Adipocyte (in vitro differentiated cells): ENCODE results near the gene C1QTNF1.
"Not testable (repeated sequence)": the region's sequence is repeated elsewhere in the genome, so short reads cannot be mapped to it uniquely, and the experiment has no call there.

Experiments
- DNase-seq: peaks from one replicate; pipeline ENCODE4 v3.0.0-alpha.2; 2015; ENCODE audit warnings: low read depth
- H3K27me3 ChIP-seq: replicated peaks from 2 replicates; pipeline ENCODE4 v1.7.0; 2013; ENCODE audit warnings: mild to moderate bottlenecking, low read length, moderate library complexity; ENCODE audit not compliant: control insufficient read depth, insufficient read depth
- H3K36me3 ChIP-seq: 2 replicates; pipeline ENCODE4 v1.7.0; 2013; ENCODE audit warnings: low read length, mild to moderate bottlenecking, moderate library complexity; ENCODE audit not compliant: control insufficient read depth, insufficient read depth, severe bottlenecking
- H3K4me1 ChIP-seq: 2 replicates; pipeline ENCODE4 v1.7.0; 2013; ENCODE audit warnings: mild to moderate bottlenecking, low read length, moderate library complexity; ENCODE audit not compliant: control insufficient read depth, insufficient read depth
- H3K4me3 ChIP-seq: 2 replicates; pipeline ENCODE4 v1.7.0; 2013; ENCODE audit warnings: mild to moderate bottlenecking, low read length, moderate library complexity
- H3K9ac ChIP-seq: 2 replicates; pipeline ENCODE4 v1.7.0; 2013; ENCODE audit warnings: mild to moderate bottlenecking, low read length, moderate library complexity
- H3K9me3 ChIP-seq: 2 replicates; pipeline ENCODE4 v1.7.0; 2013; ENCODE audit warnings: mild to moderate bottlenecking, low read length, moderate library complexity; ENCODE audit not compliant: control insufficient read depth

Gene C1QTNF1

DNA sequence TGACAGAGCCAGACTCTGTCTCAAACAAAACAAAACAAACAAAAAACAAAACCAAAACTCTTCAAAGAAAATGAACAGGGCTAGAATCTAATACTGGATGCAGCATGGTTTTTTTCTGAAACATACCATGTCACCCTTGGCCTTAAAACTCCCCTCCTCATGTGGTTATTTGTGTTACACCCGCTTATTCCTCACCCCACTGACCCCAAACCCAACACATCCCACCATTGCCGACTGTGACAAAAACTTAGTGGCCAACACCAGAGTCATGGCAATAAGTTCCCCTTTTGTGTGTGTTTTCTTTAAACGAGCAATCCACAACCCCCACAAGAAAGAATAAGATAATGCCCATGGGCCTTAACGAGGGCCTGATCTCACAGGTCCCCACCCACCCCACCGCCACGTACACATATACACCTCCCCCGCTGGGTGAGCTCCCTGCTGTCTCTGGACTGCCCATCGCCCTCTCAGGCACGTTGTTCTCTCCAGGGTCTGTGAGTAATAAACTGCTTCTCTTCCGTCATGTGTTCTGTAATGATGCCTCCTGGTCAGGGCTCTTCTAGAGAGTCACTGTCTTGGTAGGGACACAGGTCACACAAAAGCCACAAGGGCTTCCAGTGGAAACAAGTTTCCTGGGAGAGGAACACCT, 33.9 kb downstream of the C1QTNF1 start:
- peaks cover 9% of the 10 kb centered on the region for H3K9me3 ChIP-seq
- H3K27me3 ChIP-seq: no peaks in the 10 kb centered on the region
- no peak overlapping the region for H3K9ac ChIP-seq
- H3K36me3 ChIP-seq: no peaks in the 10 kb centered on the region
- H3K4me1 ChIP-seq: peaks cover 8% of the 10 kb centered on the region
- no peak for DNase-seq
- no peak overlapping the region for H3K4me3 ChIP-seq

DNA sequence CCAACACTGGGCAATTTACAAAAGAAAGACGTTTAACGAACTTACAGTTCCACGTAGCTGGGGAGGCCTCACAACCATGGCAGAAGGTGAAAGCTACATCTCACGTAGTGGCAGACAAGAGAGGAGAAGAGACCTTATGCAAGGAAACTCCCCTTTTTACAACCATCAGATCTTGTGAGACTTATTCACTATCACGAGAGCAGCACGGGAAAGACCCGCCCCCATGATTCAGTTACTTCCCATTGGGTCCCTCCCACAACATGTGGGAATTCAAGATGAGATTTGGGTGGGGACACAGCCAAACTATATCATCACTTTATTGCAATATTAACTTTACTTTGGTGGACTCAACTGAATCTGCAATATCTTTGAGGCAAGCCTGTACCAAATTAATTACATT, 38.7 kb downstream of the C1QTNF1 start:
- no peak overlapping the region for H3K4me3 ChIP-seq
- H3K9ac ChIP-seq: no peak overlapping the region
- peaks cover 6% of the 10 kb centered on the region for H3K4me1 ChIP-seq
- DNase-seq: no peak
- no peaks in the 10 kb centered on the region for H3K36me3 ChIP-seq
- H3K9me3 ChIP-seq: no peaks in the 10 kb centered on the region
- H3K27me3 ChIP-seq: no peaks in the 10 kb centered on the region

DNA sequence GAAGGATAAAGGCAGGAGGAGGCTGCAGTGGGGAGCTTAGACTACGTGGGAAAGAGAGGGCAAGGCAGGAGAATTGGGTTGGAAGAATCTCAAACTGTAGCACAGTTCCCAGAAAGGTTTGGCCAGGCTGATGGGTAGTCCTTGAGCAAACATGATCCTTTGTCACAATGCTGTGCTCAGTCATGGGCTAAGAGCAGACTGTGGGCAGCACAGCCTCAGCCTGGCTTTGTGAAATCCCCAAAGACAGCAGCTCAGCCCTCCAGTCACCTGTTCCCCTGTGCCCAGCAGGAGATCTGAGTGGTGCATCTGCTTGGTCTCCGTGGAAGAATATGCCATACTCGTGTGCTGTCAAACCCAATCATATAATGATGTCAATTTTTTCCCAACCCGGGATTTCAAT, 40.1 kb downstream of the C1QTNF1 start:
- no peak for DNase-seq
- H3K36me3 ChIP-seq: no peaks in the 10 kb centered on the region

DNA sequence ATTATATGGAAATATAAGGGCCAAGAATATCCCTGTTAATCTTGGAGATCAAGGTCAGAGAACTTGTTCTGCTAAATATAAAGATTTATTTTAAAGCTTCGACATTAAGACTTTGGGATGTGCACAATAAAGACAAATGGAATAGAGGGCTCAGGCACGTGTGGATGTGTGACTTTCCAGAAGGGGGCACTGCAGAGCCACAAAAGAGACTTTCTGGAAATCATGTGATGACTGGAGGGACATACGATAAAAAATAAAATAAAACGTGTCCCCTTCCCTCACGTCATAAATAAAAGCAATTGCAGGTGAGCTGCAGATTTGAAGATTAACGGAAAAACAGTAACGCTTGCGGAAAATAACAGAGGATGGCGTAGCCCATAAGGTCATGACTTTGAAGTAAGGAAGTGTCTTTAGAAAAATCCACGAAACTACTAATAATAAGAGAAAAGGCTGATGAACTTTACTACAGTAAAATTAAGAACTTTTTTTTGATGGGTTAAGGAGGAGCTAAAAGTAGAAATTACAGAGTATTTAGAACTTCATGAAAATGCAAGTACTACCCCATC, 41.2 kb downstream of the C1QTNF1 start:
- no peaks in the 10 kb centered on the region for H3K27me3 ChIP-seq
- peaks cover 6% of the 10 kb centered on the region for H3K4me1 ChIP-seq
- no peaks in the 10 kb centered on the region for H3K9me3 ChIP-seq
- DNase-seq: peak; percentile 41
- no peak overlapping the region for H3K9ac ChIP-seq
- no peaks in the 10 kb centered on the region for H3K36me3 ChIP-seq
- H3K4me3 ChIP-seq: no peak overlapping the region

More for the DNA sequence above, 40.1 kb downstream of the C1QTNF1 start:
- H3K4me1 ChIP-seq: peaks cover 6% of the 10 kb centered on the region
- no peak overlapping the region for H3K9ac ChIP-seq
- no peaks in the 10 kb centered on the region for H3K9me3 ChIP-seq
- H3K4me3 ChIP-seq: no peak overlapping the region
- no peaks in the 10 kb centered on the region for H3K27me3 ChIP-seq

DNA sequence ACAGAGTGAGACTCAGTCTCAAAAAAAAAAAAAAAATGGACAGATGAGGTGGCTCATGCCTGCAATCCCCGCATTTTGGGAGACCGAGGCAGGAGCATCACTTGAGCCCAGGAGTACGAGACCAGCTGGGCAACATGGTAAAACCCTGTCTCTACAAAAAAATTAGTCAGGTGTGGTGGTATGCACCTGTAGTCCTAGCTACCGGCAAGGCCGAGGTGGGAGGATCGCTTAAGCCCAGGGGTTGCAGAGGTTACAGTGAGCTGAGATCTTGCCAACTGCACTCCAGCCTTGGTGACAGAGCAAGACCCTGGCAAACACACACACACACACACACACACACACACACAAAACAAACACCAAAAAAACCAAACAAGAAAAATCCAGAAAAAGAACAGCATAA, 43.0 kb downstream of the C1QTNF1 start:
- no peak overlapping the region for H3K4me3 ChIP-seq
- H3K27me3 ChIP-seq: no peaks in the 10 kb centered on the region
- no peak overlapping the region for H3K9ac ChIP-seq
- H3K36me3 ChIP-seq: no peaks in the 10 kb centered on the region
- DNase-seq: no peak
- peaks cover 6% of the 10 kb centered on the region for H3K4me1 ChIP-seq
- H3K9me3 ChIP-seq: no peaks in the 10 kb centered on the region

DNA sequence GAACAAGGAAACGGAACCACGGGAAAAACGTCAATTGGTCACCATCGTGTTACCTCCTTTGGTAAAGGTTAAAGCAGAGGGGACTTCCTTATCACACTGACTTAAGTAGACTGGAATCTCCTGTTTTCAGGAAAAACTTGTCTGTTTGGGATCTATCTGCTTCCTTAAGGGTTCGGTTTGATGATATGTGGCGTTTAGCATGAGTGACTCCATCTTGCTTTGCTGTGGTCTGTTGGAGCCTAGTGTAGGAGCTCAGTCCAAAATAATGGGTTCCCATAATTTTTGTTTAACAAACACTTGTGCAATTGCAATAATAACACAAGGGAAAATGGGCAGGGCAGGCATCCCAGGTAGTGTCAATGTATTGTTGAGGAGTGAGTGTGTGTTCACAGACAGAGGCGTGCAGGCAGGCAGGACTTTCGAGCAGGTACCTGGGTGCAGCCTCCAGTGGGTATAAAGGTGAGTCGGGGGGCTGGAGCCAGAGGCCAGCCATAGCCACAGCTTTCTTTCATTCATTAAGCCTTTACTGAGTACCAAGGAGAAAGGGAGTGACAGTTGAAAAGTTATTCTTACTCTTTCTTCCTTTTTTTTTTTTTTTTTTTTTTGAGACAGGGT, 46.4 kb downstream of the C1QTNF1 start:
- no peak for DNase-seq
- H3K4me1 ChIP-seq: peaks cover 12% of the 10 kb centered on the region
- H3K9ac ChIP-seq: no peak overlapping the region
- H3K4me3 ChIP-seq: no peak overlapping the region
- no peaks in the 10 kb centered on the region for H3K9me3 ChIP-seq
- no peaks in the 10 kb centered on the region for H3K36me3 ChIP-seq
- H3K27me3 ChIP-seq: no peaks in the 10 kb centered on the region

DNA sequence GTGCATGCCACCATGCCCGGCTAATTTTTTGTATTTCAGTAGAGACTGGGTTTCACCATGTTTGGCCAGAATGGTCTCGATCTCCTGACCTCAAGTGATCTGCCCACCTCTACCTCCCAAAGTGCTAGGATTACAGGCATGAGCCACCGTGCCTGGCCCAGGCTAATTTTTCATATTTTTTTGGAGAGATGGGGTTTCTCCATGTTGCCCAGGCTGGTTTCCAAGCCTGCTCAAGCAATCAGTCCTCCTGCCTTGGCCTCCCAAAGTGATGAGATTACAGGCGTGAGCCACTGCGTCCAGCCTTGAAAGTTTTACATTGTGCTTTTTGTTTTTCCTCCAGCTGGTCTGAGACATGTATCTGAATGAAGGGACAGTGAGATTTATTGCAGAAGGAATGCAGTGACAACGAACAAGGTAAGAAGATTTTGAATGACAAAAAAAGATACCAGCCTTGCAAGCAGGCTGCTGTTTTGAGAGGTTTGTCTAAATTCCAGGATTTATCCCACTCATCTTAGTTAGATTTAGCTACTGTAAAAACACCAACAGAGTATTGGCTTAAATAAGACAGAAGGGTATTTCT, 47.3 kb downstream of the C1QTNF1 start:
- Histone ChIP-seq H3K4me1 (peaks cover 19% of the 10 kb centered on the region), H3K4me3 (no peak overlapping the region), H3K9me3 (no peaks in the 10 kb centered on the region), H3K36me3 (no peaks in the 10 kb centered on the region), H3K27me3 (no peaks in the 10 kb centered on the region), H3K9ac (no peak overlapping the region)
- no peak for DNase-seq

DNA sequence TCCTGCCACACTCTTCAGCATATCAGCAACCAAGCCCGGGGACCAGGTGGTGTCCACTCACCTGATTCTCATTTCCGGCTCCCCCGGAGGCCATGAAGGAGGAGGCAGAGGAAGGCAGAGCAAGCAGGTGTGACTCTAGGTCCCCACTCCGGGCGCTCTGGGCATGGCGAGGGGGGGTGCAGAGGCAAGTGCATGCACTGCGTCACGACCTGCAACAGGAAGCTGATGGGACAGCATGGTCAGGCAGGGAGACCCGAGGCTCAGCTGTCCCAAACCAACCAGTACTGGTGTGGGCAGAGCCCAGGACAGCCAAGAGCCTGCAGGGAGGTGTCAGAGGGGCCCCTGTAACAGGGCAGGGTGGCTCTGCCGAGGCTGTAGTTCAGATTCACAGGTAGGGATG, 48.6 kb downstream of the C1QTNF1 start:
- no peak overlapping the region for H3K4me3 ChIP-seq
- H3K36me3 ChIP-seq: peaks cover 3% of the 10 kb centered on the region
- H3K27me3 ChIP-seq: no peaks in the 10 kb centered on the region
- peaks cover 19% of the 10 kb centered on the region for H3K4me1 ChIP-seq
- no peaks in the 10 kb centered on the region for H3K9me3 ChIP-seq
- no peak for DNase-seq
- H3K9ac ChIP-seq: no peak overlapping the region

DNA sequence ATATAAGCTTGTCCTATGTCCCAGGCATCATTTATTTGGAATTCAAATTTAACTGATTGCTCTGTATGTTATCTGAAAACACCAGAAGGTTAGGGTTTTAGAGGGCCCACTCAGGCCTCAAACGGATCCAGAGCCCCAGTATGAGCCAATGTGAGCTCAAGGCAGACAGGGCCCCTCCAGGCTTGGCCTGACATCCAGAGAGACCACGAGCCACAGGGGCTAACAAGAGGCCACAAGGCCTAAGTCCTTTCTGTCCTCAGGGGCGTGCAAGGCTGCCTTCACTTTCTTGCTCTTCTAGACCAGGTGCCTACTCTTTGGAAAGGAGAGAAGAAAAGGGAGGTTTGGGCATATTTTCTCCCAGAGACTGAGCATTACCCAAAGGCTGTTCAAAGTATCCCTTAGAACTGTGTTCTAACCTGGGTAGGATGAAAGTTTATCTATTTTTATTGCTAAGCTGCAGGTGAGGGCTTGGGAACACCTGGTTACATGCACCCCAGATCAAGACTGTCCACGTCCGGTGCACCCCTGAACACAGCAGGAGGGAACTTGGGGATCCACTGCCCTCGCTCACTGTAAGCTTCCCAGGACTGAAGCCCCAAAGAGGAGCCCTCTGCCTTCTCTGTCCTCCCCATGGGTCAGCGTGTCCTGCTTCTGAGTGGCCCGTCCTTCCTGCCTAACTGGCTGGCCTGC, 49.2 kb downstream of the C1QTNF1 start:
- no peak overlapping the region for H3K4me3 ChIP-seq
- no peak for DNase-seq
- no peaks in the 10 kb centered on the region for H3K27me3 ChIP-seq
- H3K9me3 ChIP-seq: no peaks in the 10 kb centered on the region
- H3K4me1 ChIP-seq: peaks cover 19% of the 10 kb centered on the region
- H3K36me3 ChIP-seq: peaks cover 4% of the 10 kb centered on the region
- no peak overlapping the region for H3K9ac ChIP-seq

DNA sequence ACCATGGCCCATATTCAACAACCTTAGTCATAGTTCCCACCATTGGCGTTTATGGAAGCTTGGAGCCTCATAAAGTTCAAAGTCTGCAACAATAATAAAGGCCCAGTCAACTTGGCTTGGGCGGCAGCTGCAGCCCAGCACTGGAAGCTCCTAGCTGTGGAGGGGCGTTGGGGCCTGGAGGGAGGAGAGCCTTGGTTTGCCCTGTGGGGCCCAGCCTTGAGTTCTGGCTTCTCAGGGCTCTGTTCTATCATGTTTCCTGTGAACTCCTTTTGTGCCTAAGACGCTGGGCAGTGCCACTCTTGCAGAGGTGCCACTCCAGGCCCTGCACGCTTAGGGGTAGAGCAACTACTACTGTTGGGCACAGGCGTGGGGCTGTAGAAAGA, 49.7 kb downstream of the C1QTNF1 start:
- H3K36me3 ChIP-seq: peaks cover 10% of the 10 kb centered on the region
- H3K27me3 ChIP-seq: no peaks in the 10 kb centered on the region

DNA sequence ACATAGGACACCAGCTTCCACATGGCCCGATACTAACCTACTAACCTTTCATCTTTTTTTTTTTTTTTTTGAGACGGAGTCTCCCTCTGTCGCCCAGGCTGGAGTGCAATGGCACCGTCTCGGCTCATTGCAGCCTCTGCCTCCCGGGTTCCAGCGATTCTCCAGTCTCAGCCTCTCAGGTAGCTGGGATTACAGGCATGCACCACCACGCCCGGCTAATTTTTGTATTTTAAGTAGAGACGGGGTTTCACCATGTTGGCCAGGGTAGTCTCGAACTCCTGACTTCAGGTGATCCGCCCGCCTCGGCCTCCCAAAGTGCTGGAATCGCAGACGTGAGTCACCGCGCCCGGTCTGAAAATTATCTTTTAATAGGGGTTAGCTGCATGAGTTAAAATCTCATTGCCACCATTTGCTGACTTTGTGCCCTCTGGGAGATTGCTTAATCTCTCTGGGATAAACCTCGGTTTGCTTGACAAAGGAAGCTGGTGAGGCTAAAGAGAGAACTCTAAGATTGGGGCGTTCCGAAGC, 50.2 kb downstream of the C1QTNF1 start:
- H3K4me1 ChIP-seq: peaks cover 19% of the 10 kb centered on the region
- DNase-seq, H3K9ac ChIP-seq, H3K9me3 ChIP-seq, H3K27me3 ChIP-seq: not testable (repeated sequence)
- H3K4me3 ChIP-seq: peak overlapping the region; percentile 61
- peaks cover 15% of the 10 kb centered on the region for H3K36me3 ChIP-seq

More for the DNA sequence above, 49.7 kb downstream of the C1QTNF1 start:
- Histone ChIP-seq H3K9me3 (no peaks in the 10 kb centered on the region), H3K4me1 (peaks cover 19% of the 10 kb centered on the region), H3K4me3 (no peak overlapping the region), H3K9ac (no peak overlapping the region)
- DNase-seq: no peak
